Measurements from ENCODE around the gene PPP1CB.
A peak's percentile ranks its signal among the peaks of the same experiment; 100 is the strongest.

PPP1CB gene

GRCh38 chr2:28833740-28834470, 82.3 kb downstream of the PPP1CB start:
- TF ChIP-seq CTCF (conservative IDR thresholded peaks at IDR 0.05), result no peak
- H3K27ac ChIP-seq, result no peak overlapping the region

GRCh38 chr2:28835781-28836180, 84.2 kb downstream of the PPP1CB start:
- TF ChIP-seq CTCF (conservative IDR thresholded peaks at IDR 0.05), result no peak
- H3K27ac ChIP-seq, result no peak overlapping the region

- TF ChIP-seq CTCF (conservative IDR thresholded peaks at IDR 0.05), result no peak
- H3K27ac ChIP-seq, result no peak overlapping the region
Observed at GRCh38 chr2:28838971-28839370, 87.3 kb downstream of the PPP1CB start.

- no peak for TF ChIP-seq CTCF (conservative IDR thresholded peaks at IDR 0.05)
- peak overlapping the region; percentile 46 for H3K27ac ChIP-seq
Observed at GRCh38 chr2:28842042-28842441, 90.4 kb downstream of the PPP1CB start.

Measured in VCaP (cell line).